ENCODE measurements around the gene LRRC26.

Gene LRRC26

DNA sequence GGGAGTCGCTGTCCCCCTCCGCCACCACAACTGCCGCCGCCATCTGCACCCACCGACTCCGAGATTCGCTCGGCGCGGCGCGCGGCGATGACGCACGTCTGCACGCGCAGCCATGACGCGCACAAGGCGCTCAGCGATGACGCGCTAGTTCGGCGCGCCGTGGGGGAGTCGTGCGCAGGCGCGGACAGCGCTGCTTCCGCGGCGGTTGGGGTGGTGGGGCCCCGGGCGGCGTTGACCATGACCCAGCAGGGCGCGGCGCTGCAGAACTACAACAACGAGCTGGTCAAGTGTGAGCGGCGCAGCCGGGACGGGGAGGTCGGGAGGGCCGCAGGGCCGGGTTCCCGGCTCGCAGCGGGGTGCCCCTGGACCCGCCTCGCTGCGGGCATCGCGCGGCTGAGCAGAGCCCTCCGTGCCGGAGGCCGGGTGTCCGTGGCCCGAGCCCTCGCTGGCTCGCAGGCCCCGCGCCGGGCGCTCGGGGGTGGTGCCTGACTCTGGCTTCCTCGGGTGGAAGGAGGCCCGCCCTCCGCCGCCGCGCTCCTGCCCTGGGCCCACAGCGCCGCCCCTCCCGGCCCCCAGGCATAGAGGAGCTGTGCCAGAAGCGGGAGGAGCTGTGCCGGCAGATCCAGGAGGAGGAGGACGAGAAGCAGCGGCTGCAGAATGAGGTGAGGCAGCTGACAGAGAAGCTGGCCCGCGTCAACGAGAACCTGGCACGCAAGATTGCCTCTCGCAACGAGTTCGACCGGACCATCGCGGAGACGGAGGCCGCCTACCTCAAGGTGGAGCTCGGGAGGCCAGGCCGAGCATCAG, 18.8 kb upstream of the LRRC26 start, which contains the start of the genes ANAPC2 and SSNA1:
Gene ANAPC2 (minus strand): TSS at position 71 of the 807 bp plus-strand sequence. CDS start 28 bp downstream, at position 43.
Gene SSNA1 (plus strand): TSS at position 187 of the 807 bp plus-strand sequence. CDS start 51 bp downstream, at position 238.
- H3K27ac ChIP-seq (ENCODE audit: low read length): no peak within 1 kb of the TSS
- H3K9ac ChIP-seq (ENCODE audit: low read depth, low read length): peak within 1 kb of the TSS; percentile 82; the same call in 1 of the 2 replicates
- peaks cover 17% of the 10 kb centered on the region for H3K36me3 ChIP-seq (ENCODE audit: insufficient read depth, low read depth, low read length)
- H3K27me3 ChIP-seq (ENCODE audit: insufficient read depth, low read length): no peaks in the 10 kb centered on the region
- peaks cover 5% of the 10 kb centered on the region; the same call in 1 of the 2 replicates for H3K4me1 ChIP-seq (ENCODE audit: insufficient read depth, low read length)
- peak within 1 kb of the TSS; percentile 81 for H3K4me3 ChIP-seq (ENCODE audit: low read length)
- H3K9me3 ChIP-seq (ENCODE audit: insufficient read depth, low read depth, low read length): no peaks in the 10 kb centered on the region

DNA sequence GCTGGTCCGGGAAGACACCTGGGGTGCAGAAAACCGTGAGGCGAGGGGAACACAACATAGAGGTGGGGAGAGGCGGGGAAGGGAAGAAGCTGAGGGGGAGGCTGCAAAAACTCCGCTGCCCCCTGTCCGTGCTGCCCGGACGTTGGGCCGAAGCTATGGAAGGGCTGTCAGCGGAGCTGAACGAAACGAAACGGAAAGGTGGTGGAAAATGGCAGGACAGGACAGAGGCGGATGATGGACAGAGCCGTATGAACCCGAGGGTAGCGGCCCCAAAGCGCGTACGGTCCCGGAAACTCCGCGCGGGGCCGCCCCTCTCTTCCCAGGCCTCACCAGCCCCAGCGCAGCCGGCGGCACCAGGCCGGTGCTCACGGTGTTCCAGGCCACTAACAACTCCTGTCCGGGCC, 18.2 kb upstream of the LRRC26 start:
- Histone ChIP-seq H3K9me3 (ENCODE audit: insufficient read depth, low read depth, low read length) (no peaks in the 10 kb centered on the region), H3K9ac (ENCODE audit: low read depth, low read length) (peak overlapping the region; percentile 82; the same call in 1 of the 2 replicates), H3K27me3 (ENCODE audit: insufficient read depth, low read length) (no peaks in the 10 kb centered on the region), H3K36me3 (ENCODE audit: insufficient read depth, low read depth, low read length) (peaks cover 23% of the 10 kb centered on the region), H3K4me3 (ENCODE audit: low read length) (peak overlapping the region; percentile 81), H3K27ac (ENCODE audit: low read length) (no peak overlapping the region), H3K4me1 (ENCODE audit: insufficient read depth, low read length) (peaks cover 5% of the 10 kb centered on the region; the same call in 1 of the 2 replicates)

GRCh38 chr9:137187386-137187785, 17.5 kb upstream of the LRRC26 start:
- peak overlapping the region; percentile 82; the same call in 1 of the 2 replicates for H3K9ac ChIP-seq (ENCODE audit: low read depth, low read length)
- H3K36me3 ChIP-seq (ENCODE audit: insufficient read depth, low read depth, low read length): peaks cover 30% of the 10 kb centered on the region
- H3K27ac ChIP-seq (ENCODE audit: low read length): no peak overlapping the region
- no peaks in the 10 kb centered on the region for H3K27me3 ChIP-seq (ENCODE audit: insufficient read depth, low read length)
- peak overlapping the region; percentile 81 for H3K4me3 ChIP-seq (ENCODE audit: low read length)
- no peaks in the 10 kb centered on the region for H3K9me3 ChIP-seq (ENCODE audit: insufficient read depth, low read depth, low read length)
- H3K4me1 ChIP-seq (ENCODE audit: insufficient read depth, low read length): peaks cover 5% of the 10 kb centered on the region; the same call in 1 of the 2 replicates

GRCh38 chr9:137186385-137186784, 16.5 kb upstream of the LRRC26 start:
- no peak overlapping the region for H3K27ac ChIP-seq (ENCODE audit: low read length)
- no peak overlapping the region for H3K4me3 ChIP-seq (ENCODE audit: low read length)
- H3K9me3 ChIP-seq (ENCODE audit: insufficient read depth, low read depth, low read length): no peaks in the 10 kb centered on the region
- H3K9ac ChIP-seq (ENCODE audit: low read depth, low read length): no peak overlapping the region
- H3K36me3 ChIP-seq (ENCODE audit: insufficient read depth, low read depth, low read length): peaks cover 33% of the 10 kb centered on the region
- H3K27me3 ChIP-seq (ENCODE audit: insufficient read depth, low read length): no peaks in the 10 kb centered on the region
- H3K4me1 ChIP-seq (ENCODE audit: insufficient read depth, low read length): peaks cover 5% of the 10 kb centered on the region; the same call in 1 of the 2 replicates

- Histone ChIP-seq H3K27me3 (ENCODE audit: insufficient read depth, low read length) (no peaks in the 10 kb centered on the region), H3K4me1 (ENCODE audit: insufficient read depth, low read length) (peaks cover 5% of the 10 kb centered on the region; the same call in 1 of the 2 replicates), H3K9me3 (ENCODE audit: insufficient read depth, low read depth, low read length) (no peaks in the 10 kb centered on the region), H3K27ac (ENCODE audit: low read length) (no peak overlapping the region), H3K9ac (ENCODE audit: low read depth, low read length) (no peak overlapping the region), H3K36me3 (ENCODE audit: insufficient read depth, low read depth, low read length) (peaks cover 36% of the 10 kb centered on the region), H3K4me3 (ENCODE audit: low read length) (no peak overlapping the region)
Observed at GRCh38 chr9:137185921-137186320, 16.1 kb upstream of the LRRC26 start.

DNA sequence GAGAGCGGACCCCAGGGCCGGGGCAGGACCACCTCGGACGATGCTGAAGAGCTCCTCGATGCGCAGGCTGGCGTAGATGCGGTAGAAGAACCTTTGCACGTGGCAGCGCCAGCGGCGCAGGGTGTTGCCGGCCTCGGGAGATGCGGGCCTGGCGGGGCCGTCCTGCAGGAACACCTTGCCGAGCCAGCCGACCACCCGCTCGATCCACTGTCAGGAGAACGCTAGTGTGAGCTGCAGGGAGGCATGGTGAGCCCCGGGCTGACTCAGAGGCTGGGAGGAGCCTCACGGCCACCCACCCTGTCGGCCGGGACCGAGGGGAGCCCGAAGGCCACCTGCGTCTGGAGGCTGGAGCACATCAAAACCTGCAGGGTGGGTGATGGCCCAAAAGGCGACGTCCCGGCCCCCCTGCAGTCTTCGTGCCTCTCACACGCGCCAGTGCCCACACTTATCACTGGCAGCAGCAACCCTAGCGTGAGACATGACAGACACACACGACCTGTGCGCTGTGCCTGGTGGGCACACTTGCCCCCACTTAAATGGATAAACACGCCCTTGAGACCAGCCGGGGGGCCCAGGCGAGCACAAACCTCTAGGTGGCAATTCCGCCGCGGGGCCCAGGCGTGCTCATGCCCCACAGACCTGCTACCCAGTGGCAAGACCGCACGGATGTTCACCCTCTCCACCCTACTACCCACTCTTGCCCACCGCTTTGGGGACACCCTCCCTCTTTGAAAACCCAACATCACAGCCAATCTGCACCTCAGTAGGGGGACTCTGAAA, 15.2 kb upstream of the LRRC26 start:
- Histone ChIP-seq H3K36me3 (ENCODE audit: insufficient read depth, low read depth, low read length) (peaks cover 43% of the 10 kb centered on the region), H3K27ac (ENCODE audit: low read length) (no peak overlapping the region), H3K9ac (ENCODE audit: low read depth, low read length) (no peak overlapping the region), H3K9me3 (ENCODE audit: insufficient read depth, low read depth, low read length) (no peaks in the 10 kb centered on the region), H3K4me3 (ENCODE audit: low read length) (no peak overlapping the region), H3K4me1 (ENCODE audit: insufficient read depth, low read length) (peaks cover 5% of the 10 kb centered on the region; the same call in 1 of the 2 replicates), H3K27me3 (ENCODE audit: insufficient read depth, low read length) (no peaks in the 10 kb centered on the region)

GRCh38 chr9:137183980-137184595, 14.2 kb upstream of the LRRC26 start:
- Histone ChIP-seq H3K9me3 (ENCODE audit: insufficient read depth, low read depth, low read length) (no peaks in the 10 kb centered on the region), H3K27me3 (ENCODE audit: insufficient read depth, low read length) (no peaks in the 10 kb centered on the region), H3K4me3 (ENCODE audit: low read length) (no peak overlapping the region), H3K27ac (ENCODE audit: low read length) (no peak overlapping the region), H3K4me1 (ENCODE audit: insufficient read depth, low read length) (no peaks in the 10 kb centered on the region), H3K36me3 (ENCODE audit: insufficient read depth, low read depth, low read length) (peaks cover 49% of the 10 kb centered on the region), H3K9ac (ENCODE audit: low read depth, low read length) (no peak overlapping the region)

- peaks cover 49% of the 10 kb centered on the region for H3K36me3 ChIP-seq (ENCODE audit: insufficient read depth, low read depth, low read length)
- H3K27ac ChIP-seq (ENCODE audit: low read length): no peak overlapping the region
- H3K4me1 ChIP-seq (ENCODE audit: insufficient read depth, low read length): no peaks in the 10 kb centered on the region
- no peaks in the 10 kb centered on the region for H3K27me3 ChIP-seq (ENCODE audit: insufficient read depth, low read length)
- no peak overlapping the region for H3K4me3 ChIP-seq (ENCODE audit: low read length)
- H3K9ac ChIP-seq (ENCODE audit: low read depth, low read length): no peak overlapping the region
- no peaks in the 10 kb centered on the region for H3K9me3 ChIP-seq (ENCODE audit: insufficient read depth, low read depth, low read length)
Observed at GRCh38 chr9:137182836-137183235, 13.0 kb upstream of the LRRC26 start.

DNA sequence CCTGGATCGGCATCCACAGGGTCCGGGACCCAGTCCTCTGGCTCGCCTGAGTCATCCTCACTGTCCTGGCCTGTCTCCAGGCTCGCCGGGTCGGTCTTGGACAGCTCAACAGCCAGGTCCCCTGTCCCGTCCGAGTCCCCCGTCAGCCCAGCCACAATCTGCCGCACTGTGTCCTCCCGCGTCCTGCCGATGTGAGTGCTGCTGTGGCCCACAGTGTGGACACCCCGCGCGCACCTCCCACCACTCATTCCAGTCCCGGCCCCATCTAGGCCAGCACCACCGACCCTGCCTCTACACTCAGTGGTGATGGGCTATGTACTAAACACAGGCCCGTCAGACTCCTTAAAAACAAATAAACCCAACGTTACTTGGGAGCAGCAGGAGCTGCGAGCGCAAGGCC, 11.8 kb upstream of the LRRC26 start:
- Histone ChIP-seq H3K9ac (ENCODE audit: low read depth, low read length) (no peak overlapping the region), H3K4me3 (ENCODE audit: low read length) (no peak overlapping the region), H3K27ac (ENCODE audit: low read length) (no peak overlapping the region), H3K36me3 (ENCODE audit: insufficient read depth, low read depth, low read length) (peaks cover 44% of the 10 kb centered on the region), H3K4me1 (ENCODE audit: insufficient read depth, low read length) (no peaks in the 10 kb centered on the region), H3K27me3 (ENCODE audit: insufficient read depth, low read length) (no peaks in the 10 kb centered on the region), H3K9me3 (ENCODE audit: insufficient read depth, low read depth, low read length) (no peaks in the 10 kb centered on the region)

GRCh38 chr9:137180491-137180890, 10.6 kb upstream of the LRRC26 start:
- H3K36me3 ChIP-seq (ENCODE audit: insufficient read depth, low read depth, low read length): peaks cover 44% of the 10 kb centered on the region
- H3K9ac ChIP-seq (ENCODE audit: low read depth, low read length): no peak overlapping the region
- peaks cover 10% of the 10 kb centered on the region for H3K27me3 ChIP-seq (ENCODE audit: insufficient read depth, low read length)
- H3K9me3 ChIP-seq (ENCODE audit: insufficient read depth, low read depth, low read length): no peaks in the 10 kb centered on the region
- H3K4me1 ChIP-seq (ENCODE audit: insufficient read depth, low read length): no peaks in the 10 kb centered on the region
- H3K4me3 ChIP-seq (ENCODE audit: low read length): no peak overlapping the region
- no peak overlapping the region for H3K27ac ChIP-seq (ENCODE audit: low read length)

- Histone ChIP-seq H3K27me3 (ENCODE audit: insufficient read depth, low read length) (peaks cover 17% of the 10 kb centered on the region), H3K4me1 (ENCODE audit: insufficient read depth, low read length) (no peaks in the 10 kb centered on the region), H3K4me3 (ENCODE audit: low read length) (no peak overlapping the region), H3K27ac (ENCODE audit: low read length) (no peak overlapping the region), H3K9me3 (ENCODE audit: insufficient read depth, low read depth, low read length) (no peaks in the 10 kb centered on the region), H3K9ac (ENCODE audit: low read depth, low read length) (no peak overlapping the region), H3K36me3 (ENCODE audit: insufficient read depth, low read depth, low read length) (peaks cover 44% of the 10 kb centered on the region)
Observed at GRCh38 chr9:137179761-137180160, 9.9 kb upstream of the LRRC26 start.

Measured in iPS-20b (cell line).